ENCODE measurements around the gene ZFYVE28.

Gene ZFYVE28

GRCh38 chr4:2261110-2261852, 157.2 kb downstream of the ZFYVE28 start:
- peak in 1 of 2 experiments; percentile 17 for DNase-seq (ENCODE audit: low read depth in 2 of 2)

GRCh38 chr4:2260344-2261109, 157.9 kb downstream of the ZFYVE28 start:
- no peak for DNase-seq (ENCODE audit: low read depth in 2 of 2)

- DNase-seq (ENCODE audit: low read depth in 2 of 2) = no peak
These were observed 158.7 kb downstream of the ZFYVE28 start for GRCh38 chr4:2259541-2260343.

GRCh38 chr4:2259036-2259540, 159.4 kb downstream of the ZFYVE28 start:
- DNase-seq (ENCODE audit: low read depth in 2 of 2) = no peak

- DNase-seq (ENCODE audit: low read depth in 2 of 2) = no peak
These were observed 160.1 kb downstream of the ZFYVE28 start for GRCh38 chr4:2258091-2259035.

- no peak for DNase-seq (ENCODE audit: low read depth in 2 of 2)
These were observed 160.9 kb downstream of the ZFYVE28 start for GRCh38 chr4:2257361-2258081.

- DNase-seq (ENCODE audit: low read depth in 2 of 2) = no peak
These were observed 161.7 kb downstream of the ZFYVE28 start for GRCh38 chr4:2256781-2257191.

GRCh38 chr4:2256156-2256731, 162.2 kb downstream of the ZFYVE28 start:
- DNase-seq (ENCODE audit: low read depth in 2 of 2) = no peak

- no peak for DNase-seq (ENCODE audit: low read depth in 2 of 2)
These were observed 162.8 kb downstream of the ZFYVE28 start for GRCh38 chr4:2255501-2256155.

GRCh38 chr4:2254665-2255500, 163.6 kb downstream of the ZFYVE28 start:
- DNase-seq (ENCODE audit: low read depth in 2 of 2) = no peak

GRCh38 chr4:2253160-2254084, 165.0 kb downstream of the ZFYVE28 start:
- DNase-seq (ENCODE audit: low read depth in 2 of 2) = no peak

GRCh38 chr4:2252530-2253091, 165.8 kb downstream of the ZFYVE28 start:
- DNase-seq (ENCODE audit: low read depth in 2 of 2) = no peak

GRCh38 chr4:2251795-2252529, 166.5 kb downstream of the ZFYVE28 start:
- no peak for DNase-seq (ENCODE audit: low read depth in 2 of 2)

- DNase-seq (ENCODE audit: low read depth in 2 of 2) = no peak
These were observed 167.2 kb downstream of the ZFYVE28 start for GRCh38 chr4:2251073-2251794.

- no peak for DNase-seq (ENCODE audit: low read depth in 2 of 2)
These were observed 167.9 kb downstream of the ZFYVE28 start for GRCh38 chr4:2250357-2251072.

All from fibroblast of skin of left biceps (primary cell).